WTC11 (cell line): ENCODE data around the gene SURF1. TPM values are rescaled to one million over a fixed set of nuclear protein-coding genes. Genes with fewer than 3 reads are reported as not detected.
A peak's percentile ranks its signal among the peaks of the same experiment; 100 is the strongest.
"Not testable (repeated sequence)": the region's sequence is repeated elsewhere in the genome, so short reads cannot be mapped to it uniquely, and the experiment has no call there.

Experiments used
- ATAC-seq: fragments of 200-7000 bp; cut with Tn5 transposase; 2 replicates; pipeline ENCODE4 v1.10.0; 2021; ENCODE audit warnings: mild to moderate bottlenecking, moderate library complexity
- CTCF ChIA-PET: fragments of 300-600 bp; sonication (Branson Sonifier 250); formaldehyde crosslinking; loops from one replicate; lab custom pipeline; 2021; ENCODE audit warnings: antibody characterized with exemption; lab: Charles Lee
- POLR2A ChIA-PET: fragments of 350-600 bp; sonication (Branson Sonifier 250); formaldehyde crosslinking; loops from one replicate; lab custom pipeline; 2021; ENCODE audit warnings: antibody characterized with exemption; lab: Charles Lee
- DNase-seq: peaks from one replicate; pipeline ENCODE4 v3.0.0; 2021; ENCODE audit warnings: low spot score
- H3K27ac Mint-ChIP-seq: 2 replicates; pipeline ENCODE4 v1.8.0; 2021; ENCODE audit warnings: mixed read lengths
- H3K27me3 Mint-ChIP-seq: 2 replicates; pipeline ENCODE4 v1.8.0; 2021; ENCODE audit warnings: low read depth, mild to moderate bottlenecking, moderate library complexity, mixed read lengths
- H3K36me3 Mint-ChIP-seq: 2 replicates; pipeline ENCODE4 v1.8.0; 2021; ENCODE audit warnings: mixed read lengths
- H3K4me1 Mint-ChIP-seq: 2 replicates; pipeline ENCODE4 v1.8.0; 2022; ENCODE audit warnings: mixed read lengths
- H3K4me3 Mint-ChIP-seq: 2 replicates; pipeline ENCODE4 v1.8.0; 2021; ENCODE audit warnings: mild to moderate bottlenecking, moderate library complexity, mixed read lengths
- H3K9me3 Mint-ChIP-seq: 2 replicates; pipeline ENCODE4 v1.8.0; 2021; ENCODE audit warnings: mixed read lengths
- ARID4B ChIP-seq: sonication (generic); formaldehyde crosslinking; IDR thresholded peaks from 2 replicates; pipeline ENCODE4 v1.8.0; 2023; ENCODE audit warnings: missing genetic modification reagents, mild to moderate bottlenecking, borderline replicate concordance
- ATF2 ChIP-seq: sonication (generic); formaldehyde crosslinking; IDR thresholded peaks from 2 replicates; pipeline ENCODE4 v1.8.1; 2022; ENCODE audit warnings: low read depth, missing genetic modification reagents, borderline replicate concordance
- CREB1 ChIP-seq: sonication (generic); formaldehyde crosslinking; IDR thresholded peaks from 2 replicates; pipeline ENCODE4 v1.8.0; 2023; ENCODE audit warnings: mild to moderate bottlenecking, missing genetic modification reagents
- CREM ChIP-seq: sonication (generic); formaldehyde crosslinking; IDR thresholded peaks from 2 replicates; pipeline ENCODE4 v1.8.1; 2022; ENCODE audit warnings: mild to moderate bottlenecking, missing genetic modification reagents, moderate library complexity
- ETV6 ChIP-seq: sonication (generic); formaldehyde crosslinking; IDR thresholded peaks from 2 replicates; pipeline ENCODE4 v1.8.1; 2022; ENCODE audit warnings: mild to moderate bottlenecking, missing genetic modification reagents
- GTF2I ChIP-seq: fragments of 250-450 bp; sonication (Bioruptor Pico); conservative IDR thresholded peaks from 2 replicates; pipeline ENCODE4 v1.4.0; 2021; ENCODE audit warnings: mild to moderate bottlenecking
- JAZF1 ChIP-seq: fragments of 250-450 bp; sonication (Bioruptor Pico); IDR thresholded peaks from 2 replicates; pipeline ENCODE4 v1.9.0; 2021; ENCODE audit warnings: moderate library complexity, mild to moderate bottlenecking, inconsistent platforms
- KAT7 ChIP-seq: sonication (generic); formaldehyde crosslinking; IDR thresholded peaks from 2 replicates; pipeline ENCODE4 v1.8.1; 2023; ENCODE audit warnings: missing genetic modification reagents, mild to moderate bottlenecking, borderline replicate concordance
- PRRX2 ChIP-seq: fragments of 250-450 bp; sonication (Bioruptor Pico); IDR thresholded peaks from 2 replicates; pipeline ENCODE4 v1.8.0; 2021; ENCODE audit warnings: mild to moderate bottlenecking
- RELA ChIP-seq: sonication (generic); formaldehyde crosslinking; IDR thresholded peaks from 2 replicates; pipeline ENCODE4 v1.8.1; 2022; ENCODE audit warnings: missing genetic modification reagents, mild to moderate bottlenecking, borderline replicate concordance
- TEAD1 ChIP-seq: sonication (generic); formaldehyde crosslinking; IDR thresholded peaks from 2 replicates; pipeline ENCODE4 v1.8.0; 2022; ENCODE audit warnings: mild to moderate bottlenecking, missing genetic modification reagents
- TEAD4 ChIP-seq: sonication (generic); formaldehyde crosslinking; IDR thresholded peaks from 2 replicates; pipeline ENCODE4 v1.8.0; 2022; ENCODE audit warnings: mild to moderate bottlenecking, missing genetic modification reagents
- USF1 ChIP-seq: sonication (generic); formaldehyde crosslinking; IDR thresholded peaks from 2 replicates; pipeline ENCODE4 v1.8.0; 2022; ENCODE audit warnings: mild to moderate bottlenecking, missing genetic modification reagents
- ZNF121 ChIP-seq: sonication (generic); formaldehyde crosslinking; IDR thresholded peaks from 2 replicates; pipeline ENCODE4 v1.8.0; 2023; ENCODE audit warnings: missing genetic modification reagents
- ZNF416 ChIP-seq: fragments of 250-450 bp; sonication (Bioruptor Pico); IDR thresholded peaks from 2 replicates; pipeline ENCODE4 v1.9.0; 2021; ENCODE audit warnings: mild to moderate bottlenecking, inconsistent platforms
- total RNA-seq: library from RNA; stranded (reverse); gene quantifications from 3 replicates; pipeline ENCODE4 v1.2.3, GENCODE V29; 2021
- TF ChIP-seq, protein P1 (sequence below): sonication (generic); formaldehyde crosslinking; IDR thresholded peaks from 2 replicates; pipeline ENCODE4 v1.8.1; 2023; ENCODE audit warnings: mild to moderate bottlenecking, missing genetic modification reagents, borderline replicate concordance
- TF ChIP-seq, protein P2 (sequence below): sonication (generic); formaldehyde crosslinking; IDR thresholded peaks from 2 replicates; pipeline ENCODE4 v1.8.1; 2023; ENCODE audit warnings: mild to moderate bottlenecking, missing genetic modification reagents, moderate library complexity
- TF ChIP-seq, protein P3 (sequence below): sonication (generic); formaldehyde crosslinking; IDR thresholded peaks from 2 replicates; pipeline ENCODE4 v1.8.1; 2022; ENCODE audit warnings: missing genetic modification reagents, borderline replicate concordance
- TF ChIP-seq, protein P4 (sequence below): sonication (generic); formaldehyde crosslinking; IDR thresholded peaks from 2 replicates; pipeline ENCODE4 v1.8.1; 2023; ENCODE audit warnings: mild to moderate bottlenecking, missing genetic modification reagents, moderate library complexity

SURF1 gene
- total RNA-seq, 1 experiment from 2014 or later, result 33.3 TPM

DNA sequence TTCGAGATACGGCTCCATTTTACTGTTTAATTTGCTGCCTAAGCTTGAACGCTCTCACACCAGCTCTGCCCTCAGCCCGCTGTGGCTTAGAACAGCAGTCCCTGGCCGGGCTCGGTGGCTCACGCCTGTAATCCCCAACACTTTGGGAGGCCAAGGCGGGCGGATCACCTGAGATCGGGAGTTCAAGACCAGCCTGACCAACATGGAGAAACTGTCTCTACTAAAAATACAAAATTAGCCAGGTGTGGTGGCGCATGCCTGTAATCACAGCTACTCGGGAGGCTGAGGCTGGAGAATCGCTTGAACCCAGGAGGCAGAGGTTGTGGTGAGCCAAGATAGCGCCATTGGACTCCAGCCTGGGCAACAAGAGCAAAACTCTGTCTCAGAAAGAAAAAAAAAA is 21.0 kb upstream of the SURF1 start:
- Mint-ChIP-seq H3K27me3 (peaks cover 30% of the 10 kb centered on the region), H3K4me3 (peak overlapping the region; percentile 53), H3K4me1 (peaks cover 15% of the 10 kb centered on the region)
- H3K27ac Mint-ChIP-seq, H3K36me3 Mint-ChIP-seq, DNase-seq, POLR2A ChIA-PET, H3K9me3 Mint-ChIP-seq, ATAC-seq: not testable (repeated sequence)
- CTCF ChIA-PET, result interaction anchor here (0.6 to 2.3 kb wide), 8 partner anchors 19 to 109 kb away, joined by 3 to 11 read pairs (median 4); partner anchors contain the start of genes ADAMTS13 and CACFD1

GRCh38 chr9:133375724-133376654 is 19.7 kb upstream of the SURF1 start, which contains the start of the genes STKLD1 and SURF4:
Gene STKLD1, plus strand, starts transcription at chr9:133376366. Its CDS starts 108 bp downstream, at chr9:133376474.
Gene SURF4, minus strand, starts transcription at chr9:133376060. Its CDS starts 91 bp downstream, at chr9:133375969.
- ChIA-PET CTCF (interaction anchor here (0.9 to 2.3 kb wide), 4 partner anchors 28 to 111 kb away, joined by 3 to 11 read pairs (median 3); partner anchors contain the start of genes ADAMTS13, MED22 and RPL7A), POLR2A (interaction anchor here (0.7 to 1.0 kb wide), 2 partner anchors 28 to 66 kb away, joined by 3 read pairs; partner anchors contain the start of genes MED22 and RPL7A)
- TF ChIP-seq TEAD4 (CRISPR knock-in tag) (no peak), JAZF1 (CRISPR knock-in tag) (no peak), ZNF416 (CRISPR knock-in tag) (no peak), KAT7 (CRISPR knock-in tag) (0 out of 2 replicates have a peak, but pooled peaks have one; percentile 10), ZNF121 (CRISPR knock-in tag) (no peak), RELA (CRISPR knock-in tag) (peak; percentile 83), GTF2I (no peak), ATF2 (CRISPR knock-in tag) (peak; percentile 72), CREB1 (CRISPR knock-in tag) (peak; percentile 74; the same call in 1 of the 2 replicates), PRRX2 (CRISPR knock-in tag) (no peak), CREM (CRISPR knock-in tag) (peak; percentile 83), USF1 (no peak), ARID4B (no peak), TEAD1 (no peak), ETV6 (CRISPR knock-in tag) (peak; percentile 89)
- TF ChIP-seq, protein P1, sequence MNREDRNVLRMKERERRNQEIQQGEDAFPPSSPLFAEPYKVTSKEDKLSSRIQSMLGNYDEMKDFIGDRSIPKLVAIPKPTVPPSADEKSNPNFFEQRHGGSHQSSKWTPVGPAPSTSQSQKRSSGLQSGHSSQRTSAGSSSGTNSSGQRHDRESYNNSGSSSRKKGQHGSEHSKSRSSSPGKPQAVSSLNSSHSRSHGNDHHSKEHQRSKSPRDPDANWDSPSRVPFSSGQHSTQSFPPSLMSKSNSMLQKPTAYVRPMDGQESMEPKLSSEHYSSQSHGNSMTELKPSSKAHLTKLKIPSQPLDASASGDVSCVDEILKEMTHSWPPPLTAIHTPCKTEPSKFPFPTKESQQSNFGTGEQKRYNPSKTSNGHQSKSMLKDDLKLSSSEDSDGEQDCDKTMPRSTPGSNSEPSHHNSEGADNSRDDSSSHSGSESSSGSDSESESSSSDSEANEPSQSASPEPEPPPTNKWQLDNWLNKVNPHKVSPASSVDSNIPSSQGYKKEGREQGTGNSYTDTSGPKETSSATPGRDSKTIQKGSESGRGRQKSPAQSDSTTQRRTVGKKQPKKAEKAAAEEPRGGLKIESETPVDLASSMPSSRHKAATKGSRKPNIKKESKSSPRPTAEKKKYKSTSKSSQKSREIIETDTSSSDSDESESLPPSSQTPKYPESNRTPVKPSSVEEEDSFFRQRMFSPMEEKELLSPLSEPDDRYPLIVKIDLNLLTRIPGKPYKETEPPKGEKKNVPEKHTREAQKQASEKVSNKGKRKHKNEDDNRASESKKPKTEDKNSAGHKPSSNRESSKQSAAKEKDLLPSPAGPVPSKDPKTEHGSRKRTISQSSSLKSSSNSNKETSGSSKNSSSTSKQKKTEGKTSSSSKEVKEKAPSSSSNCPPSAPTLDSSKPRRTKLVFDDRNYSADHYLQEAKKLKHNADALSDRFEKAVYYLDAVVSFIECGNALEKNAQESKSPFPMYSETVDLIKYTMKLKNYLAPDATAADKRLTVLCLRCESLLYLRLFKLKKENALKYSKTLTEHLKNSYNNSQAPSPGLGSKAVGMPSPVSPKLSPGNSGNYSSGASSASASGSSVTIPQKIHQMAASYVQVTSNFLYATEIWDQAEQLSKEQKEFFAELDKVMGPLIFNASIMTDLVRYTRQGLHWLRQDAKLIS (CRISPR knock-in tag), result no peak
- TF ChIP-seq, protein P2, sequence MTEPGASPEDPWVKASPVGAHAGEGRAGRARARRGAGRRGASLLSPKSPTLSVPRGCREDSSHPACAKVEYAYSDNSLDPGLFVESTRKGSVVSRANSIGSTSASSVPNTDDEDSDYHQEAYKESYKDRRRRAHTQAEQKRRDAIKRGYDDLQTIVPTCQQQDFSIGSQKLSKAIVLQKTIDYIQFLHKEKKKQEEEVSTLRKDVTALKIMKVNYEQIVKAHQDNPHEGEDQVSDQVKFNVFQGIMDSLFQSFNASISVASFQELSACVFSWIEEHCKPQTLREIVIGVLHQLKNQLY, result no peak
- TF ChIP-seq, protein P3, sequence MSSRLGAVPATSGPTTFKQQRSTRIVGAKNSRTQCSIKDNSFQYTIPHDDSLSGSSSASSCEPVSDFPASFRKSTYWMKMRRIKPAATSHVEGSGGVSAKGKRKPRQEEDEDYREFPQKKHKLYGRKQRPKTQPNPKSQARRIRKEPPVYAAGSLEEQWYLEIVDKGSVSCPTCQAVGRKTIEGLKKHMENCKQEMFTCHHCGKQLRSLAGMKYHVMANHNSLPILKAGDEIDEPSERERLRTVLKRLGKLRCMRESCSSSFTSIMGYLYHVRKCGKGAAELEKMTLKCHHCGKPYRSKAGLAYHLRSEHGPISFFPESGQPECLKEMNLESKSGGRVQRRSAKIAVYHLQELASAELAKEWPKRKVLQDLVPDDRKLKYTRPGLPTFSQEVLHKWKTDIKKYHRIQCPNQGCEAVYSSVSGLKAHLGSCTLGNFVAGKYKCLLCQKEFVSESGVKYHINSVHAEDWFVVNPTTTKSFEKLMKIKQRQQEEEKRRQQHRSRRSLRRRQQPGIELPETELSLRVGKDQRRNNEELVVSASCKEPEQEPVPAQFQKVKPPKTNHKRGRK, result no peak
- TF ChIP-seq, protein P4, sequence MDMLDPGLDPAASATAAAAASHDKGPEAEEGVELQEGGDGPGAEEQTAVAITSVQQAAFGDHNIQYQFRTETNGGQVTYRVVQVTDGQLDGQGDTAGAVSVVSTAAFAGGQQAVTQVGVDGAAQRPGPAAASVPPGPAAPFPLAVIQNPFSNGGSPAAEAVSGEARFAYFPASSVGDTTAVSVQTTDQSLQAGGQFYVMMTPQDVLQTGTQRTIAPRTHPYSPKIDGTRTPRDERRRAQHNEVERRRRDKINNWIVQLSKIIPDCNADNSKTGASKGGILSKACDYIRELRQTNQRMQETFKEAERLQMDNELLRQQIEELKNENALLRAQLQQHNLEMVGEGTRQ (CRISPR knock-in tag), result peak; percentile 52; the same call in 1 of the 2 replicates

More at GRCh38 chr9:133375724-133376654, 19.7 kb upstream of the SURF1 start, which contains the start of the genes STKLD1 and SURF4:
- peak; percentile 96 for DNase-seq
- peaks cover 30% of the 10 kb centered on the region for H3K27me3 Mint-ChIP-seq
- H3K4me3 Mint-ChIP-seq, result peak within 1 kb of the TSS; percentile 98
- ATAC-seq, result peak; percentile 92
- peaks cover 17% of the 10 kb centered on the region for H3K4me1 Mint-ChIP-seq
- H3K27ac Mint-ChIP-seq, result peak within 1 kb of the TSS; percentile 96
- H3K9me3 Mint-ChIP-seq, result peaks cover 4% of the 10 kb centered on the region
- peaks cover 18% of the 10 kb centered on the region for H3K36me3 Mint-ChIP-seq
